Measurements from ENCODE around the gene KCNN4. TPM values are rescaled to one million over a fixed set of nuclear protein-coding genes. Genes with fewer than 3 reads are reported as not detected.

Gene KCNN4
- total and polyA plus RNA-seq, 2 experiments from 2014 or later, result 0.86 to 3.2 TPM

- Histone ChIP-seq H3K27me3 (ENCODE audit: insufficient read depth) (no peaks in the 10 kb centered on the region), H3K9me2 (ENCODE audit: insufficient read depth) (no peaks in the 10 kb centered on the region), H3F3A (replicated peaks; ENCODE audit: low read depth) (no peaks in the 10 kb centered on the region), H4K20me1 (replicated peaks; ENCODE audit: insufficient read depth) (no peaks in the 10 kb centered on the region), H3K79me2 (replicated peaks; ENCODE audit: insufficient read depth) (no peaks in the 10 kb centered on the region), H2AFZ (no peak overlapping the region), H3K4me2 (no peak overlapping the region), H3K27ac (ENCODE audit: low read depth) (no peak overlapping the region), H3K4me3 (no peak overlapping the region), H3K36me3 (ENCODE audit: insufficient read depth) (no peaks in the 10 kb centered on the region), H3K4me1 (ENCODE audit: insufficient read depth) (no peaks in the 10 kb centered on the region)
- H3K4me1 Mint-ChIP-seq, result no peaks in the 10 kb centered on the region
- no peaks in the 10 kb centered on the region for H3K36me3 Mint-ChIP-seq (ENCODE audit: low read depth)
- H3K9me3 Mint-ChIP-seq, result peaks cover 21% of the 10 kb centered on the region
- ATAC-seq, result no peak
- H3K27me3 Mint-ChIP-seq (ENCODE audit: insufficient read depth, low read depth, poor library complexity), result peaks cover 10% of the 10 kb centered on the region
- no peak for DNase-seq (ENCODE audit: low spot score)
- no peak overlapping the region for H3K27ac Mint-ChIP-seq
- no peak for TF ChIP-seq ZNF114 (CRISPR knock-in tag; IDR thresholded peaks at IDR 0.05)
- TF ChIP-seq CTCF (conservative IDR thresholded peaks at IDR 0.05; ENCODE audit: low read depth in 2 of 2), result no peak
- TF ChIP-seq REST (IDR thresholded peaks at IDR 0.05; ENCODE audit: unreplicated experiment), result no peak
- no peak overlapping the region for H3K4me3 Mint-ChIP-seq
Measured at GRCh38 chr19:43812688-43813087, 31.9 kb upstream of the KCNN4 start.

DNA sequence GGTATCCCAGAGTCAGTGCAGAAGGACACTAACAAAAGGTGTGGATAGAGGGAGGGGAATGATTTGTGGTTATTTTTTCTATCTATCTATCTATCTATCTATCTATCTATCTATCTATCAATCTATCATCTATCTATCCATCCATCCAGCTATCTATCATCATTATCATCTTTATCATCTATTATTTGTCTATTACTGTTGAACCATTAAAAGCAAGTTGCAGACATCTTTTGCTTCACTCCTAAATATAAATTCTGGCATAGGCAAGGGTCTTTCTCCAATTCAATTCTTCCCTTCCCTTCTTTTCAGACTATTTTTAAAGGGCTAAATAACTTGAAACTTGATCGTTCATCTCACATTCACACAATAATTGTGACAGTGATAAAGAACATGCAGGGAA is 31.5 kb upstream of the KCNN4 start:
- no peaks in the 10 kb centered on the region for H3K9me2 ChIP-seq (ENCODE audit: insufficient read depth)
- no peaks in the 10 kb centered on the region for H3K4me1 ChIP-seq (ENCODE audit: insufficient read depth)
- H3K4me1 Mint-ChIP-seq, result no peaks in the 10 kb centered on the region
- peaks cover 20% of the 10 kb centered on the region for H3K9me3 Mint-ChIP-seq
- DNase-seq (ENCODE audit: low spot score) (no peak), ATAC-seq (no peak)
- no peaks in the 10 kb centered on the region for H3K79me2 ChIP-seq (replicated peaks; ENCODE audit: insufficient read depth)
- H4K20me1 ChIP-seq (replicated peaks; ENCODE audit: insufficient read depth), result no peaks in the 10 kb centered on the region
- no peaks in the 10 kb centered on the region for H3F3A ChIP-seq (replicated peaks; ENCODE audit: low read depth)
- no peaks in the 10 kb centered on the region for H3K36me3 ChIP-seq (ENCODE audit: insufficient read depth)
- no peak overlapping the region for H3K4me3 ChIP-seq
- H3K36me3 Mint-ChIP-seq (ENCODE audit: low read depth), result no peaks in the 10 kb centered on the region
- H3K4me3 Mint-ChIP-seq, result no peak overlapping the region
- H3K27me3 Mint-ChIP-seq (ENCODE audit: insufficient read depth, low read depth, poor library complexity), result peaks cover 12% of the 10 kb centered on the region
- H2AFZ ChIP-seq, result no peak overlapping the region
- H3K27ac Mint-ChIP-seq, result no peak overlapping the region
- no peak overlapping the region for H3K4me2 ChIP-seq
- no peak overlapping the region for H3K27ac ChIP-seq (ENCODE audit: low read depth)
- no peaks in the 10 kb centered on the region for H3K27me3 ChIP-seq (ENCODE audit: insufficient read depth)
- TF ChIP-seq ZNF114 (CRISPR knock-in tag; IDR thresholded peaks at IDR 0.05), result no peak
- TF ChIP-seq REST (IDR thresholded peaks at IDR 0.05; ENCODE audit: unreplicated experiment), result no peak
- TF ChIP-seq CTCF (conservative IDR thresholded peaks at IDR 0.05; ENCODE audit: low read depth in 2 of 2), result no peak
- no peak for TF ChIP-seq ETS1 (IDR thresholded peaks at IDR 0.05)
- no peak for TF ChIP-seq JUNB (IDR thresholded peaks at IDR 0.05; ENCODE audit: unreplicated experiment)
- no peak for TF ChIP-seq EZH2phosphoT487 (IDR thresholded peaks at IDR 0.05; ENCODE audit: unreplicated experiment)
- no peak for TF ChIP-seq EZH2 (IDR thresholded peaks at IDR 0.05; ENCODE audit: low read depth, unreplicated experiment)
- no peak for TF ChIP-seq STAT1 (IDR thresholded peaks at IDR 0.05; ENCODE audit: unreplicated experiment)
- TF ChIP-seq CREB1 (CRISPR knock-in tag; IDR thresholded peaks at IDR 0.05; ENCODE audit: low read depth), result no peak
- TF ChIP-seq ZNF331 (CRISPR knock-in tag; IDR thresholded peaks at IDR 0.05; ENCODE audit: low read depth), result no peak
